ENCODE measurements around the gene PIGS. TPM values are rescaled to one million over a fixed set of nuclear protein-coding genes. Genes with fewer than 3 reads are reported as not detected.

Gene PIGS
- total and polyA plus RNA-seq, 2 donors (not counting 1 experiment from before 2014, with no cell fraction given): 44.1 to 55.1 TPM

DNA sequence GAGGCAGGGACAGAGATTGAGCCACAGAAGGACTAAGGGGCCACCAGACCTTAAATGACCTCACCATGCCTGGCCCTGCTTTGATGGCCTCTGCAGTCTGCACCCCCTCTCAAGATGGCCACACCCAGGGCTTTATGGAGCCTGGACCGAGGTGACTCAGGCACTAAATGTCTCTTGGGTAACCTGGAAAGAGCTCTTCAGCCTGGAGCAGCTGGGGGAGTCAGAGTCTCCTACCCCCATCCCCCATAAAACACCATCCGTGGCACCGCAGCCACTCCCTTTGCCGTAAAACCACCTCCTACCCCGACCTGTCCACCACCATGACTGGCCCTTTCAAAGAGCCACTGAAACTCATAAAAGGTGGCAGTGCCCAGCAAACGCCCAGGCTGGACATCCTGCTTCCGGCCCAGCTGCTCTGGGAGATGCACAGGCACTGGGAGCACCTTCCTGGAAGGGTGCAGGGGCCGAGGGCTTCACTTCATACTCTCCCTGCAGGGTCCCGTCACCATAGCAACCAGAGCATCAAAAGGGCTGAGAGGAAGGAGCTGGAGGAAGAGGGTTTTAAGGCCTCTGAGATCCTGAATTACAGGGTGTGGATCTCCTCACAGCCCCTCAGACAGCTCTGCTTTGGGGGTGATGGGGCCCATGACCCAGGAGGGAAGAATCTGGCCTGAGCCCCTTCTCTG is 42.9 kb downstream of the PIGS start:
- no peaks in the 10 kb centered on the region for H3K4me1 ChIP-seq (ENCODE audit: control insufficient read depth in 2 of 2, insufficient read depth in 2 of 2, low read length in 2 of 2)
- Mint-ChIP-seq H3K27ac (no peak overlapping the region), H3K4me3 (no peak overlapping the region), H3K9me3 (ENCODE audit: insufficient read depth) (no peaks in the 10 kb centered on the region), H3K4me1 (no peaks in the 10 kb centered on the region), H3K27me3 (peaks cover 3% of the 10 kb centered on the region)
- intact Hi-C loops (cut with micrococcal nuclease): no loop called here
- peaks cover 0 to 2% (median 0%) of the 10 kb centered on the region in 4 experiments for H3K27me3 ChIP-seq (replicated peaks in 1 of 4; ENCODE audit: control extremely low read depth in 1 of 4, control insufficient read depth in 3 of 4, insufficient read depth in 4 of 4, low read length in 3 of 4)
- no peak for DNase-seq
- no peak overlapping the region for H3K27ac ChIP-seq (ENCODE audit: low read length in 2 of 2)
- H3K9ac ChIP-seq (ENCODE audit: low read length): no peak overlapping the region
- H2AFZ ChIP-seq (ENCODE audit: insufficient read depth, low read depth, low read length, poor library complexity, severe bottlenecking): no peak overlapping the region
- CTCF ChIA-PET: interaction anchor here (0.9 kb wide), 1 partner anchor 12 kb away, joined by 3 read pairs; no protein-coding TSS in a partner anchor
- no peaks in the 10 kb centered on the region for H3K9me3 ChIP-seq (ENCODE audit: control extremely low read depth in 1 of 3, control insufficient read depth in 2 of 3, insufficient read depth in 1 of 3, low read length in 2 of 3)
- no peaks in the 10 kb centered on the region for H3K36me3 ChIP-seq (replicated peaks in 1 of 2; ENCODE audit: control extremely low read depth in 1 of 2, control insufficient read depth in 1 of 2, extremely low read depth in 1 of 2, insufficient read depth in 2 of 2, low read length in 1 of 2)
- ATAC-seq (ENCODE audit: low read depth): no peak
- no peaks in the 10 kb centered on the region for H3K79me2 ChIP-seq (ENCODE audit: control insufficient read depth, insufficient read depth, low read length)
- no peak overlapping the region for H3K4me3 ChIP-seq (ENCODE audit: control extremely low read depth in 1 of 5, extremely low read depth in 1 of 5, insufficient read depth in 1 of 5, low read depth in 2 of 5, low read length in 4 of 5)
- TF ChIP-seq, protein P1, sequence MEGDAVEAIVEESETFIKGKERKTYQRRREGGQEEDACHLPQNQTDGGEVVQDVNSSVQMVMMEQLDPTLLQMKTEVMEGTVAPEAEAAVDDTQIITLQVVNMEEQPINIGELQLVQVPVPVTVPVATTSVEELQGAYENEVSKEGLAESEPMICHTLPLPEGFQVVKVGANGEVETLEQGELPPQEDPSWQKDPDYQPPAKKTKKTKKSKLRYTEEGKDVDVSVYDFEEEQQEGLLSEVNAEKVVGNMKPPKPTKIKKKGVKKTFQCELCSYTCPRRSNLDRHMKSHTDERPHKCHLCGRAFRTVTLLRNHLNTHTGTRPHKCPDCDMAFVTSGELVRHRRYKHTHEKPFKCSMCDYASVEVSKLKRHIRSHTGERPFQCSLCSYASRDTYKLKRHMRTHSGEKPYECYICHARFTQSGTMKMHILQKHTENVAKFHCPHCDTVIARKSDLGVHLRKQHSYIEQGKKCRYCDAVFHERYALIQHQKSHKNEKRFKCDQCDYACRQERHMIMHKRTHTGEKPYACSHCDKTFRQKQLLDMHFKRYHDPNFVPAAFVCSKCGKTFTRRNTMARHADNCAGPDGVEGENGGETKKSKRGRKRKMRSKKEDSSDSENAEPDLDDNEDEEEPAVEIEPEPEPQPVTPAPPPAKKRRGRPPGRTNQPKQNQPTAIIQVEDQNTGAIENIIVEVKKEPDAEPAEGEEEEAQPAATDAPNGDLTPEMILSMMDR (IDR thresholded peaks at IDR 0.05): no peak
- no peak for TF ChIP-seq EZH2 (IDR thresholded peaks at IDR 0.05; ENCODE audit: borderline replicate concordance, insufficient read depth, low read depth, low read length, poor library complexity, severe bottlenecking)
- no peaks in the 10 kb centered on the region for H4K20me1 ChIP-seq (ENCODE audit: control insufficient read depth, insufficient read depth, low read length, poor library complexity, severe bottlenecking)
- H3K4me2 ChIP-seq (replicated peaks; ENCODE audit: low read depth, low read length, poor library complexity, severe bottlenecking): no peak overlapping the region
- POLR2A ChIA-PET: interaction anchor here (0.6 kb wide), 1 partner anchor 64 kb away, joined by 3 read pairs; no protein-coding TSS in a partner anchor
- 75% methylated on average over 9 of the region's 9 CpGs for WGBS (ENCODE audit: insufficient coverage)

DNA sequence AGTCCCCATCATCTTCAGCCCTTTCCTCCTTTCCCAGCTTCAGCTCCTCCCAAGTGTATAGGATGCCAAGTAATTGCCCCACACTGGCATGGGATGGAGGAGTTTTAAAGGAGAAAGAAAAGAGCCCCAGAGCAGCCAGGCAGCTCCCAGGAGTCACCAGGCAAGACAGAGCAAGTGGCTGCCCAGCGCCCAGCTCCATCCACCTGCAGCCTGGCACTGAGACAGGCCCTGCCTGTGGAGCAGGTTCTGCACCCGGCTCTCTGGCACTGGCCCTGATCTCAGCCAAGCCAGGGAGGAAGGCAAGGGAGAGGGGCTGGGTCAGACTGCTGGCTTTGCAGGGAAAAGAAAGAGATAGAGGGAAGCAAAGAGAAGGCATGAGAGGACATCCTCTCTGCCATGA is 43.5 kb downstream of the PIGS start:
- TF ChIP-seq EZH2 (IDR thresholded peaks at IDR 0.05; ENCODE audit: borderline replicate concordance, insufficient read depth, low read depth, low read length, poor library complexity, severe bottlenecking): no peak
- H3K9me3 Mint-ChIP-seq (ENCODE audit: insufficient read depth): no peaks in the 10 kb centered on the region
- no peak overlapping the region for H3K27ac Mint-ChIP-seq
- no peak for DNase-seq
- H3K27ac ChIP-seq (ENCODE audit: low read length in 2 of 2): no peak overlapping the region
- no peaks in the 10 kb centered on the region for H3K79me2 ChIP-seq (ENCODE audit: control insufficient read depth, insufficient read depth, low read length)
- H2AFZ ChIP-seq (ENCODE audit: insufficient read depth, low read depth, low read length, poor library complexity, severe bottlenecking): no peak overlapping the region
- no peak overlapping the region for H3K4me2 ChIP-seq (replicated peaks; ENCODE audit: low read depth, low read length, poor library complexity, severe bottlenecking)
- no peak overlapping the region for H3K4me3 ChIP-seq (ENCODE audit: control extremely low read depth in 1 of 5, extremely low read depth in 1 of 5, insufficient read depth in 1 of 5, low read depth in 2 of 5, low read length in 4 of 5)
- no peak overlapping the region for H3K9ac ChIP-seq (ENCODE audit: low read length)
- WGBS (ENCODE audit: insufficient coverage): 100% methylated on average over 2 of the region's 2 CpGs
- intact Hi-C loops (cut with micrococcal nuclease): no loop called here
- no peaks in the 10 kb centered on the region for H4K20me1 ChIP-seq (ENCODE audit: control insufficient read depth, insufficient read depth, low read length, poor library complexity, severe bottlenecking)
- POLR2A ChIA-PET: no interaction called here
- ATAC-seq (ENCODE audit: low read depth): no peak
- H3K4me3 Mint-ChIP-seq: no peak overlapping the region
- CTCF ChIA-PET: interaction anchor here (0.9 kb wide), 1 partner anchor 13 kb away, joined by 3 read pairs; no protein-coding TSS in a partner anchor
- no peaks in the 10 kb centered on the region for H3K9me3 ChIP-seq (ENCODE audit: control extremely low read depth in 1 of 3, control insufficient read depth in 2 of 3, insufficient read depth in 1 of 3, low read length in 2 of 3)
- no peaks in the 10 kb centered on the region for H3K4me1 Mint-ChIP-seq
- peaks cover 3% of the 10 kb centered on the region for H3K27me3 Mint-ChIP-seq
- no peaks in the 10 kb centered on the region for H3K36me3 ChIP-seq (replicated peaks in 1 of 2; ENCODE audit: control extremely low read depth in 1 of 2, control insufficient read depth in 1 of 2, extremely low read depth in 1 of 2, insufficient read depth in 2 of 2, low read length in 1 of 2)
- H3K27me3 ChIP-seq (replicated peaks in 1 of 4; ENCODE audit: control extremely low read depth in 1 of 4, control insufficient read depth in 3 of 4, insufficient read depth in 4 of 4, low read length in 3 of 4): peaks cover 0 to 2% (median 0%) of the 10 kb centered on the region in 4 experiments
- no peaks in the 10 kb centered on the region for H3K4me1 ChIP-seq (ENCODE audit: control insufficient read depth in 2 of 2, insufficient read depth in 2 of 2, low read length in 2 of 2)
